Measurements from ENCODE around the gene DLG2.

The DLG2 gene

DNA sequence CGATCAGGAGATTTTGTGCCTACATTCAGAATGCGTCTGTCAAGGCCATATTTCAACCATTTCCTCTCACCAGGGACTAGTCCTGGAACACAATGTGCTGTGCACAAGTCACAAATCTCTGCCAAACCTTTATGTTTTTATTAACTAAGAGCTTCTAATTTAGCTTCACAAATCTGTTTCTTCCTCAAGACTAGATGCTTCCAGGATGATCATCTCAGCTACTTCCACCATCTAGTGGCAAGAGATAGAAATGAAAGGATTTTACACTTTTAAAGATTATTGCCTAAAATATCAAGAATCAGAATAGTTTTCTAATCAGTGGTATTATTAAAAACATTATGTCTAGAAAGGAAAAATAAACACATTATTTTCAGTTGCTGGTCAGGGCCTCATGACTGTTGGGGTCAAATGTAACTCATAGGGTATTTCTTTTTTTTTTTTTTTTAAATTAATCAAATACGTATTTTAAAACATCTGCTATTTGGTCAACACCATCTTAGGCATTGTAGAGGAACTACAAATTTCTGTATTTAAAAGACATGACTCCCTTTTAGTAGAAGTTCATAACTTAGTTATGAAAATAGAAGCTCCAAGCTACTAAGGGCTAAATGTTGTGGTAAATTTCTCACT is 1102.6 kb downstream of the DLG2 start:
- no peaks in the 10 kb centered on the region for H3K36me3 ChIP-seq (ENCODE audit: control insufficient read depth, insufficient read depth, low read length)
- no peaks in the 10 kb centered on the region for H3K27me3 ChIP-seq (replicated peaks; ENCODE audit: control insufficient read depth, insufficient read depth, low read length, poor library complexity, severe bottlenecking)
- peaks cover 3% of the 10 kb centered on the region for H3K9me3 ChIP-seq (ENCODE audit: control insufficient read depth, low read length)
- H3K4me1 ChIP-seq (ENCODE audit: control insufficient read depth, insufficient read depth, low read length, poor library complexity, severe bottlenecking) = no peaks in the 10 kb centered on the region
- H3K4me3 ChIP-seq (ENCODE audit: insufficient read depth, low read depth, low read length, poor library complexity, severe bottlenecking) = no peak overlapping the region
- DNase-seq = no peak
- H3K27ac ChIP-seq (ENCODE audit: insufficient read depth, low read length, poor library complexity, severe bottlenecking) = no peak overlapping the region

GRCh38 chr11:84522331-84522730 is 1104.8 kb downstream of the DLG2 start:
- no peak for DNase-seq
- Histone ChIP-seq H3K27ac (ENCODE audit: insufficient read depth, low read length, poor library complexity, severe bottlenecking) (no peak overlapping the region), H3K27me3 (replicated peaks; ENCODE audit: control insufficient read depth, insufficient read depth, low read length, poor library complexity, severe bottlenecking) (no peaks in the 10 kb centered on the region), H3K9me3 (ENCODE audit: control insufficient read depth, low read length) (peaks cover 3% of the 10 kb centered on the region), H3K36me3 (ENCODE audit: control insufficient read depth, insufficient read depth, low read length) (no peaks in the 10 kb centered on the region), H3K4me3 (ENCODE audit: insufficient read depth, low read depth, low read length, poor library complexity, severe bottlenecking) (no peak overlapping the region), H3K4me1 (ENCODE audit: control insufficient read depth, insufficient read depth, low read length, poor library complexity, severe bottlenecking) (no peaks in the 10 kb centered on the region)

GRCh38 chr11:84518631-84519183 is 1108.4 kb downstream of the DLG2 start:
- Histone ChIP-seq H3K27me3 (replicated peaks; ENCODE audit: control insufficient read depth, insufficient read depth, low read length, poor library complexity, severe bottlenecking) (no peaks in the 10 kb centered on the region), H3K9me3 (ENCODE audit: control insufficient read depth, low read length) (peaks cover 3% of the 10 kb centered on the region), H3K4me3 (ENCODE audit: insufficient read depth, low read depth, low read length, poor library complexity, severe bottlenecking) (no peak overlapping the region), H3K27ac (ENCODE audit: insufficient read depth, low read length, poor library complexity, severe bottlenecking) (no peak overlapping the region), H3K4me1 (ENCODE audit: control insufficient read depth, insufficient read depth, low read length, poor library complexity, severe bottlenecking) (no peaks in the 10 kb centered on the region), H3K36me3 (ENCODE audit: control insufficient read depth, insufficient read depth, low read length) (no peaks in the 10 kb centered on the region)
- DNase-seq = no peak

- no peak for DNase-seq
- no peaks in the 10 kb centered on the region for H3K36me3 ChIP-seq (ENCODE audit: control insufficient read depth, insufficient read depth, low read length)
Observed at GRCh38 chr11:84514436-84514835, 1112.7 kb downstream of the DLG2 start.

GRCh38 chr11:84503503-84503902 is 1123.6 kb downstream of the DLG2 start:
- Histone ChIP-seq H3K36me3 (ENCODE audit: control insufficient read depth, insufficient read depth, low read length) (no peaks in the 10 kb centered on the region), H3K4me3 (ENCODE audit: insufficient read depth, low read depth, low read length, poor library complexity, severe bottlenecking) (no peak overlapping the region), H3K27me3 (replicated peaks; ENCODE audit: control insufficient read depth, insufficient read depth, low read length, poor library complexity, severe bottlenecking) (no peaks in the 10 kb centered on the region), H3K9me3 (ENCODE audit: control insufficient read depth, low read length) (no peaks in the 10 kb centered on the region), H3K4me1 (ENCODE audit: control insufficient read depth, insufficient read depth, low read length, poor library complexity, severe bottlenecking) (no peaks in the 10 kb centered on the region), H3K27ac (ENCODE audit: insufficient read depth, low read length, poor library complexity, severe bottlenecking) (no peak overlapping the region)
- no peak for DNase-seq

More at GRCh38 chr11:84514436-84514835, 1112.7 kb downstream of the DLG2 start:
- H3K27ac ChIP-seq (ENCODE audit: insufficient read depth, low read length, poor library complexity, severe bottlenecking) = no peak overlapping the region
- H3K9me3 ChIP-seq (ENCODE audit: control insufficient read depth, low read length) = no peaks in the 10 kb centered on the region
- no peaks in the 10 kb centered on the region for H3K4me1 ChIP-seq (ENCODE audit: control insufficient read depth, insufficient read depth, low read length, poor library complexity, severe bottlenecking)
- no peak overlapping the region for H3K4me3 ChIP-seq (ENCODE audit: insufficient read depth, low read depth, low read length, poor library complexity, severe bottlenecking)
- no peaks in the 10 kb centered on the region for H3K27me3 ChIP-seq (replicated peaks; ENCODE audit: control insufficient read depth, insufficient read depth, low read length, poor library complexity, severe bottlenecking)

- no peak overlapping the region for H3K27ac ChIP-seq (ENCODE audit: insufficient read depth, low read length, poor library complexity, severe bottlenecking)
- no peaks in the 10 kb centered on the region for H3K9me3 ChIP-seq (ENCODE audit: control insufficient read depth, low read length)
- H3K4me1 ChIP-seq (ENCODE audit: control insufficient read depth, insufficient read depth, low read length, poor library complexity, severe bottlenecking) = no peaks in the 10 kb centered on the region
- H3K4me3 ChIP-seq (ENCODE audit: insufficient read depth, low read depth, low read length, poor library complexity, severe bottlenecking) = no peak overlapping the region
- H3K27me3 ChIP-seq (replicated peaks; ENCODE audit: control insufficient read depth, insufficient read depth, low read length, poor library complexity, severe bottlenecking) = no peaks in the 10 kb centered on the region
- no peaks in the 10 kb centered on the region for H3K36me3 ChIP-seq (ENCODE audit: control insufficient read depth, insufficient read depth, low read length)
- DNase-seq = no peak
Observed at GRCh38 chr11:84501750-84502149, 1125.4 kb downstream of the DLG2 start.

DNA sequence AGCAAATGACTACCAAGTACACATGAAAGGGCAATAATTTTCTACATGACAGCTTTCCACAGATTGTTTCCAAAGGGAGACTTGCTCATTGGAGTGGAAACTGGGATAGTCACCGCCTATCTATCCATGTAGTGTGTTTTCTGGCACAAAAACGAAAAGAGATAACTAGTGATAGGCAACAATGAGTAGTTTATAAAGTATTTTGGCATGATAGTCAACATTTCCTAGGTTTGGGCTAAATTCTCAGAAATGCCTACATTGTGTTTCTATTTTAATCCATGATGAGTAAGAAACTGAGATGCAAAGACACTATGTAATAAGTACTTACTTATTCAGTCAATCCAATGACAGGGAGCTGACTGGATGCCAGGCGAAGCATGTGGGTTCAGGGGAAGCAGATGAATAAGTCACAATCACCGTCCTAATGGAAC is 1129.1 kb downstream of the DLG2 start:
- Histone ChIP-seq H3K27me3 (replicated peaks; ENCODE audit: control insufficient read depth, insufficient read depth, low read length, poor library complexity, severe bottlenecking) (no peaks in the 10 kb centered on the region), H3K36me3 (ENCODE audit: control insufficient read depth, insufficient read depth, low read length) (no peaks in the 10 kb centered on the region), H3K27ac (ENCODE audit: insufficient read depth, low read length, poor library complexity, severe bottlenecking) (no peak overlapping the region), H3K4me1 (ENCODE audit: control insufficient read depth, insufficient read depth, low read length, poor library complexity, severe bottlenecking) (no peaks in the 10 kb centered on the region), H3K9me3 (ENCODE audit: control insufficient read depth, low read length) (no peaks in the 10 kb centered on the region), H3K4me3 (ENCODE audit: insufficient read depth, low read depth, low read length, poor library complexity, severe bottlenecking) (no peak overlapping the region)
- DNase-seq = no peak

GRCh38 chr11:84497181-84497580 is 1130.0 kb downstream of the DLG2 start:
- Histone ChIP-seq H3K9me3 (ENCODE audit: control insufficient read depth, low read length) (no peaks in the 10 kb centered on the region), H3K27ac (ENCODE audit: insufficient read depth, low read length, poor library complexity, severe bottlenecking) (no peak overlapping the region), H3K36me3 (ENCODE audit: control insufficient read depth, insufficient read depth, low read length) (no peaks in the 10 kb centered on the region), H3K4me1 (ENCODE audit: control insufficient read depth, insufficient read depth, low read length, poor library complexity, severe bottlenecking) (no peaks in the 10 kb centered on the region), H3K27me3 (replicated peaks; ENCODE audit: control insufficient read depth, insufficient read depth, low read length, poor library complexity, severe bottlenecking) (no peaks in the 10 kb centered on the region), H3K4me3 (ENCODE audit: insufficient read depth, low read depth, low read length, poor library complexity, severe bottlenecking) (no peak overlapping the region)
- DNase-seq = no peak

- Histone ChIP-seq H3K36me3 (ENCODE audit: control insufficient read depth, insufficient read depth, low read length) (no peaks in the 10 kb centered on the region), H3K27me3 (replicated peaks; ENCODE audit: control insufficient read depth, insufficient read depth, low read length, poor library complexity, severe bottlenecking) (no peaks in the 10 kb centered on the region), H3K4me3 (ENCODE audit: insufficient read depth, low read depth, low read length, poor library complexity, severe bottlenecking) (no peak overlapping the region), H3K4me1 (ENCODE audit: control insufficient read depth, insufficient read depth, low read length, poor library complexity, severe bottlenecking) (no peaks in the 10 kb centered on the region), H3K9me3 (ENCODE audit: control insufficient read depth, low read length) (no peaks in the 10 kb centered on the region), H3K27ac (ENCODE audit: insufficient read depth, low read length, poor library complexity, severe bottlenecking) (no peak overlapping the region)
- DNase-seq = no peak
Observed at GRCh38 chr11:84496122-84496521, 1131.0 kb downstream of the DLG2 start.

DNA sequence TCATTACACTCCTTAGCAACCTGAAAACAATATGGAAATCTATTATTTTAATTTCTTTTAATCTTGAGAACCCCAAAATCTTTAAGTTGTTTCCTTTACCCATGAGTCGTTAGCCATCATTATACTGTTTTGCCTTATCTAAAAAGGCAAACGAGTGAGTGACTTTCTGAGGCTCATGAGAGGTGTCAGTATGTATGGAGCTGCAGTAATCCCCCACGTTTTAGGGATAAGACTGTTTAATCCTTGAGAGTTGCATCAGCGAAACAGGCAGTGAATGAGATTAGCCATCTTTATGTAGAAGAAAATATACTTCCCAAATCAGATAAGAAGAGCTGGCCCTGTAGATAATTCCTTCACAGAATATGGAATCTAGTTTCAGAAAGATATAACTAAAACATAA is 1147.0 kb downstream of the DLG2 start:
- no peaks in the 10 kb centered on the region for H3K4me1 ChIP-seq (ENCODE audit: control insufficient read depth, insufficient read depth, low read length, poor library complexity, severe bottlenecking)
- H3K9me3 ChIP-seq (ENCODE audit: control insufficient read depth, low read length) = no peaks in the 10 kb centered on the region
- H3K27me3 ChIP-seq (replicated peaks; ENCODE audit: control insufficient read depth, insufficient read depth, low read length, poor library complexity, severe bottlenecking) = no peaks in the 10 kb centered on the region
- DNase-seq = no peak
- no peak overlapping the region for H3K27ac ChIP-seq (ENCODE audit: insufficient read depth, low read length, poor library complexity, severe bottlenecking)
- no peak overlapping the region for H3K4me3 ChIP-seq (ENCODE audit: insufficient read depth, low read depth, low read length, poor library complexity, severe bottlenecking)
- no peaks in the 10 kb centered on the region for H3K36me3 ChIP-seq (ENCODE audit: control insufficient read depth, insufficient read depth, low read length)

Data from effector memory CD4-positive, alpha-beta T cell (primary cell).